COLO668 (cell line): ENCODE results near the gene ZFYVE21.

Experiments
- DNase-seq: peaks from one replicate; lab custom pipeline; 2025; ENCODE audit not compliant: unreplicated experiment; lab: John Stamatoyannopoulos, UW

The ZFYVE21 gene

GRCh38 chr14:103715052-103716000, at the start of gene ZFYVE21, which contains the start of gene XRCC3:
TSS of gene ZFYVE21 (plus strand) at chr14:103715810. CDS start at chr14:103715842, 32 bp downstream.
TSS of gene XRCC3 (minus strand) at chr14:103715451. CDS start at chr14:103711087, 4,364 bp downstream.
- DNase-seq: peak; percentile 100

GRCh38 chr14:103667671-103668070, 47.9 kb upstream of the ZFYVE21 start:
- DNase-seq: no peak

GRCh38 chr14:103668117-103668516, 47.5 kb upstream of the ZFYVE21 start:
- no peak for DNase-seq

GRCh38 chr14:103669370-103669769, 46.2 kb upstream of the ZFYVE21 start:
- no peak for DNase-seq

- no peak for DNase-seq
These were observed 43.7 kb upstream of the ZFYVE21 start for GRCh38 chr14:103671911-103672310.

- DNase-seq: no peak
These were observed 39.7 kb upstream of the ZFYVE21 start for GRCh38 chr14:103675957-103676356.

GRCh38 chr14:103676881-103677675, 38.5 kb upstream of the ZFYVE21 start:
- DNase-seq: no peak

GRCh38 chr14:103679351-103679750, 36.3 kb upstream of the ZFYVE21 start:
- DNase-seq: peak; percentile 41

- no peak for DNase-seq
These were observed 34.9 kb upstream of the ZFYVE21 start for GRCh38 chr14:103680491-103681231.

GRCh38 chr14:103683139-103683538, 32.5 kb upstream of the ZFYVE21 start:
- DNase-seq: no peak

GRCh38 chr14:103684471-103684870, 31.1 kb upstream of the ZFYVE21 start:
- no peak for DNase-seq

GRCh38 chr14:103684871-103685270, 30.7 kb upstream of the ZFYVE21 start:
- no peak for DNase-seq

- no peak for DNase-seq
These were observed 30.1 kb upstream of the ZFYVE21 start for GRCh38 chr14:103685276-103686211.

GRCh38 chr14:103686831-103687485, 28.7 kb upstream of the ZFYVE21 start:
- DNase-seq: no peak

GRCh38 chr14:103687712-103688111, 27.9 kb upstream of the ZFYVE21 start:
- no peak for DNase-seq

- no peak for DNase-seq
These were observed 27.2 kb upstream of the ZFYVE21 start for GRCh38 chr14:103688441-103688840.

- DNase-seq: no peak
These were observed 26.4 kb upstream of the ZFYVE21 start for GRCh38 chr14:103688906-103689902.

- no peak for DNase-seq
These were observed 25.3 kb upstream of the ZFYVE21 start for GRCh38 chr14:103690332-103690731.
